MM.1S (cell line): ENCODE measurements around the gene RAPGEF2.

Source experiments
- DNase-seq: peaks from one replicate; pipeline ENCODE4 v3.0.0-alpha.2; 2015
- H2AFZ ChIP-seq: fragments of 300-600 bp; sonication (generic); 2 replicates; pipeline ENCODE4 v1.6.0; 2016; ENCODE audit warnings: antibody characterized with exemption, low read length
- H3F3A ChIP-seq: fragments of 300-600 bp; sonication (generic); 2 replicates; pipeline ENCODE4 v1.6.1; 2016; ENCODE audit warnings: mild to moderate bottlenecking, antibody characterized with exemption, low read length, moderate library complexity, mixed read lengths; ENCODE audit not compliant: insufficient read depth
- H3K27ac ChIP-seq: fragments of 300-600 bp; sonication (generic); 2 replicates; pipeline ENCODE4 v1.5.1; 2016; ENCODE audit warnings: mild to moderate bottlenecking, low read length
- H3K27me3 ChIP-seq: fragments of 300-600 bp; sonication (generic); replicated peaks from 2 replicates; pipeline ENCODE4 v1.6.0; 2016; ENCODE audit warnings: low read length; ENCODE audit not compliant: insufficient read depth
- H3K36me3 ChIP-seq: fragments of 300-600 bp; sonication (generic); replicated peaks from 2 replicates; pipeline ENCODE4 v1.6.1; 2016; ENCODE audit warnings: mild to moderate bottlenecking, low read length, mixed read lengths; ENCODE audit not compliant: insufficient read depth
- H3K4me1 ChIP-seq: fragments of 300-600 bp; sonication (generic); 2 replicates; pipeline ENCODE4 v1.6.1; 2016; ENCODE audit warnings: low read length, mixed read lengths
- H3K4me2 ChIP-seq: fragments of 300-600 bp; sonication (generic); 2 replicates; pipeline ENCODE4 v1.6.0; 2016; ENCODE audit warnings: low read depth, low read length
- H3K4me3 ChIP-seq: fragments of 300-600 bp; sonication (generic); 2 replicates; pipeline ENCODE4 v1.5.1; 2016; ENCODE audit warnings: low read length, mixed read lengths
- H3K79me2 ChIP-seq: fragments of 300-600 bp; sonication (generic); 2 replicates; pipeline ENCODE4 v1.6.1; 2016; ENCODE audit warnings: mixed run types, low read length, mixed read lengths
- H3K9ac ChIP-seq: fragments of 300-600 bp; sonication (generic); 2 replicates; pipeline ENCODE4 v1.6.1; 2016; ENCODE audit warnings: low read length, mixed read lengths
- H3K9me2 ChIP-seq: fragments of 300-600 bp; sonication (generic); replicated peaks from 2 replicates; pipeline ENCODE4 v1.6.1; 2016; ENCODE audit warnings: mild to moderate bottlenecking, low read length, mixed read lengths; ENCODE audit not compliant: insufficient read depth
- H3K9me3 ChIP-seq: fragments of 300-600 bp; sonication (generic); replicated peaks from 2 replicates; pipeline ENCODE4 v1.6.1; 2016; ENCODE audit warnings: mild to moderate bottlenecking, low read length, mixed read lengths; ENCODE audit not compliant: insufficient read depth
- H4K20me1 ChIP-seq: fragments of 300-600 bp; sonication (generic); 2 replicates; pipeline ENCODE4 v1.6.1; 2016; ENCODE audit warnings: mild to moderate bottlenecking, low read length, moderate library complexity, mixed read lengths; ENCODE audit not compliant: insufficient read depth
- EZH2 ChIP-seq: fragments of 300-600 bp; sonication (generic); optimal IDR thresholded peaks from 2 replicates; pipeline ENCODE3; 2017; ENCODE audit warnings: low read depth, mild to moderate bottlenecking, antibody characterized with exemption, low read length, mixed read lengths
- EZH2phosphoT487 ChIP-seq: fragments of 300-600 bp; sonication (generic); IDR thresholded peaks from 2 replicates; pipeline ENCODE4 v1.6.1; 2018; ENCODE audit warnings: antibody characterized with exemption, low read length
- TF ChIP-seq, protein P1 (sequence below): fragments of 300-600 bp; sonication (generic); IDR thresholded peaks from 2 replicates; pipeline ENCODE4 v1.5.1; 2016; ENCODE audit warnings: antibody characterized with exemption, low read length, mixed read lengths

The RAPGEF2 gene

DNA sequence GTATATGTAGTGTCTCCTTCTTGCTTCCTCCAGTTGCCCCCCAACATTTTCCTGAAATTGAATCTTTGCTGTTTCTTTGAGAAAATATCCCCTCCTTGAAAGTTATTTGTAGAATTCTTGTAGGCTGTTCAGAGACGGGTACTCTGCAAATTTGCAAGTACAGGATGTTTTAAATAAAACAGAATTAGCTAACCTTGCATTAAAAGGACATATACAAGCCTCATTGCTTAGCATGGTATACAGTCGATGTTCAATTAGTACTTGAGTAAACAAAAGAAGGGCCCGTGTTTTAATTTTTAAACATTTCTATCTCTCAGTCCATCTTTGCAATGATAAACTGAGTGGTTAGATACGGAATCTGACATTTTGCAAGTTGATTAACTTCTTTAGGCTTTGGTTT, 50.8 kb downstream of the RAPGEF2 start:
- TF ChIP-seq EZH2, result no peak
- TF ChIP-seq, protein P1, sequence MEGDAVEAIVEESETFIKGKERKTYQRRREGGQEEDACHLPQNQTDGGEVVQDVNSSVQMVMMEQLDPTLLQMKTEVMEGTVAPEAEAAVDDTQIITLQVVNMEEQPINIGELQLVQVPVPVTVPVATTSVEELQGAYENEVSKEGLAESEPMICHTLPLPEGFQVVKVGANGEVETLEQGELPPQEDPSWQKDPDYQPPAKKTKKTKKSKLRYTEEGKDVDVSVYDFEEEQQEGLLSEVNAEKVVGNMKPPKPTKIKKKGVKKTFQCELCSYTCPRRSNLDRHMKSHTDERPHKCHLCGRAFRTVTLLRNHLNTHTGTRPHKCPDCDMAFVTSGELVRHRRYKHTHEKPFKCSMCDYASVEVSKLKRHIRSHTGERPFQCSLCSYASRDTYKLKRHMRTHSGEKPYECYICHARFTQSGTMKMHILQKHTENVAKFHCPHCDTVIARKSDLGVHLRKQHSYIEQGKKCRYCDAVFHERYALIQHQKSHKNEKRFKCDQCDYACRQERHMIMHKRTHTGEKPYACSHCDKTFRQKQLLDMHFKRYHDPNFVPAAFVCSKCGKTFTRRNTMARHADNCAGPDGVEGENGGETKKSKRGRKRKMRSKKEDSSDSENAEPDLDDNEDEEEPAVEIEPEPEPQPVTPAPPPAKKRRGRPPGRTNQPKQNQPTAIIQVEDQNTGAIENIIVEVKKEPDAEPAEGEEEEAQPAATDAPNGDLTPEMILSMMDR, result no peak
- Histone ChIP-seq H3K79me2 (peaks cover 39% of the 10 kb centered on the region), H3K27me3 (no peaks in the 10 kb centered on the region), H3K4me1 (peaks cover 19% of the 10 kb centered on the region), H3F3A (no peaks in the 10 kb centered on the region), H2AFZ (no peak overlapping the region), H3K27ac (no peak overlapping the region), H4K20me1 (no peaks in the 10 kb centered on the region), H3K9ac (no peak overlapping the region), H3K36me3 (no peaks in the 10 kb centered on the region), H3K4me3 (no peak overlapping the region), H3K4me2 (no peak overlapping the region), H3K9me2 (no peaks in the 10 kb centered on the region), H3K9me3 (no peaks in the 10 kb centered on the region)
- no peak for DNase-seq

DNA sequence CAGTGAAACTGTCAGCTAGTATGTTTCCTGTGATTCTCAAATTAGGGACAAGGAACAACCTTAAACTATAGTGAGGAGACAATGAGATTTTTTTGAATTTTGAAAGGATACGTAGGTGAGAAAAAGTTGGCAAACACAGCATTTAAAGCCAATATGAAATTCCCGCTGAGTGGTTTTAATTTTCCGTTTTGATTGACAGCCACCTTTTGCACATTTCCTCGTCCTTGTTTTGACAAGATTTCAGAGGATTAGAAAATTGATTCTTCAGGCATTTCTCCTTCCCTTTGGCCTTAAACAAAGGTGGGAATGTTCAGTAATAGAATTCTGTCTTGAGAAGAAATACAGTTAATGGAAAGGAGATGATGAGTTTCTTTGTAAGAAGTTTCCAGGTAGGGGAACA, 52.2 kb downstream of the RAPGEF2 start:
- no peak overlapping the region for H3K27ac ChIP-seq
- H3K4me2 ChIP-seq, result no peak overlapping the region
- H3K4me1 ChIP-seq, result peaks cover 25% of the 10 kb centered on the region
- no peak overlapping the region for H3K9ac ChIP-seq
- no peaks in the 10 kb centered on the region for H3F3A ChIP-seq
- H3K27me3 ChIP-seq, result no peaks in the 10 kb centered on the region
- TF ChIP-seq EZH2phosphoT487 (no peak), EZH2 (no peak)
- TF ChIP-seq, protein P1, result no peak
- no peak overlapping the region for H3K4me3 ChIP-seq
- no peaks in the 10 kb centered on the region for H3K36me3 ChIP-seq
- no peak for DNase-seq
- peaks cover 43% of the 10 kb centered on the region for H3K79me2 ChIP-seq
- no peaks in the 10 kb centered on the region for H3K9me3 ChIP-seq
- no peaks in the 10 kb centered on the region for H4K20me1 ChIP-seq
- no peak overlapping the region for H2AFZ ChIP-seq
- H3K9me2 ChIP-seq, result no peaks in the 10 kb centered on the region

DNA sequence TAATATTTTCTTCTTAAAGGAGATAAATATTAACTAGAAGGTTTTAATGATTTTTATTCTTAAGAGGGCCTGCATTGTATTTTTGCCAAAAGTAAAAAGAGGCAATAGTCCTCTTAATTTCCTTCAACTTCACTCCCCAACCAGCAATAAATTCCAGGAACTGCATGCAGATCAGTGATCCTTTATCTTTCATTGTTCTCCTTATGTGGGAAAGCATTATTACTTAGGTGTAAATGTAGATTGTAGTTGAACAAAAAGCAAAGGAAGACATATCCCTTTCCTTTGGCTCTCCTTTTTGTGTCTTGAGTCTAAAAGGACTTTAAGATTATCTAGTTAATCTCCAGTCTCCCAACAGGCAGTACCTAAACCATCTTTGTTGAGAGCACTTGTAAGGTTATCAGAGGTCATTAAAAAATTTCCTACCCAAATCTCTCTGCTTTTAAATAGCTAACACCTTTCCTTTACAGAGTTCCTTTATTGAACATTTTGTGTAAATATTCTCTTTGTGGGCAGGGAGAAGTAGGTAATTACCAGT, 55.3 kb downstream of the RAPGEF2 start:
- DNase-seq, result no peak
- peaks cover 9% of the 10 kb centered on the region for H3K4me1 ChIP-seq

More for the DNA sequence above, 55.3 kb downstream of the RAPGEF2 start:
- no peaks in the 10 kb centered on the region for H3K36me3 ChIP-seq
- no peaks in the 10 kb centered on the region for H3K27me3 ChIP-seq
- no peak overlapping the region for H3K4me2 ChIP-seq
- H3K79me2 ChIP-seq, result peaks cover 41% of the 10 kb centered on the region
- H3K9me2 ChIP-seq, result no peaks in the 10 kb centered on the region
- no peak for TF ChIP-seq EZH2
- TF ChIP-seq EZH2phosphoT487, result no peak
- TF ChIP-seq, protein P1, result no peak
- H3K9ac ChIP-seq, result no peak overlapping the region
- no peak overlapping the region for H3K27ac ChIP-seq
- H2AFZ ChIP-seq, result no peak overlapping the region
- no peaks in the 10 kb centered on the region for H4K20me1 ChIP-seq
- no peak overlapping the region for H3K4me3 ChIP-seq
- H3F3A ChIP-seq, result no peaks in the 10 kb centered on the region
- no peaks in the 10 kb centered on the region for H3K9me3 ChIP-seq
